Measurements from ENCODE around the gene THBS3.
"Not testable (repeated sequence)": the region's sequence is repeated elsewhere in the genome, so short reads cannot be mapped to it uniquely, and the experiment has no call there.

THBS3 gene

DNA sequence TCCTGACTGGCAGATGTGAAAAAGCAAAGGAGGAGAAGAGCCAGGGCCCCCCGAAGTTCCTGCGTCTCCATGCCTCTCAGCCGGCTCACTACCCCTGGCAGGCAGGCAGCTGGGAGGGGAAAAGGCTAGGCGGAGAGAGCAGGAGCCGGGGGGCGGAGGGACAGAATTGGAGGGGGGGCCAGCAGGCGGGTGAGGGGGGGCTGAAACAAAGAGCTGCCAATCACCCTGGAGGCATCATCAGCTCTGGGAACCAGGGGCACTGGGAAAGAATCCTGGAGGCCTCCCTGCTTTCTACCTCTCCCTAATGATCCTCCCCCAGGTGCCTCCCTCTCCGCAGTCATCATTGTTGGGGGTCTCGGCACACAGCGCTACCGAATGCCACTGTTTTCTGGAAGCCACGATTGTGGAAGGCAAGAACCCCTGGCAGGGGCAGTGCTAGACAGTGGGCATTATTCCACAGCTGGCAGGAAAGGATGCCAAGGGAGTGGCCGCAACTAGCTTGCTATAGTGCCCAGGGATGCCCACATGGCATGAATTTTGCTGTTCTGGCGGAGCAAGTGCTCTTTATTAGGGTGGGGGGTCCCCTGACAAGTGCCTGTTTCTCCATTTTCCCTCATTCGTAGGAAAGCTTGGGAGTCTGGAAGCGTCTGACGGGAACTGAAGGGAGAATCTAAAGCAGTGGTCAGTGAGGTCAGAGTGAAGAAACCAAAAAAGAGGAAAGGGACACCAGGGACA is at the start of gene THBS3:
Gene THBS3 (minus strand): TSS at position 92 of the 735 bp plus-strand sequence. CDS start 21 bp downstream, at position 71.
- peak; percentile 71 for DNase-seq (ENCODE audit: low spot score)

DNA sequence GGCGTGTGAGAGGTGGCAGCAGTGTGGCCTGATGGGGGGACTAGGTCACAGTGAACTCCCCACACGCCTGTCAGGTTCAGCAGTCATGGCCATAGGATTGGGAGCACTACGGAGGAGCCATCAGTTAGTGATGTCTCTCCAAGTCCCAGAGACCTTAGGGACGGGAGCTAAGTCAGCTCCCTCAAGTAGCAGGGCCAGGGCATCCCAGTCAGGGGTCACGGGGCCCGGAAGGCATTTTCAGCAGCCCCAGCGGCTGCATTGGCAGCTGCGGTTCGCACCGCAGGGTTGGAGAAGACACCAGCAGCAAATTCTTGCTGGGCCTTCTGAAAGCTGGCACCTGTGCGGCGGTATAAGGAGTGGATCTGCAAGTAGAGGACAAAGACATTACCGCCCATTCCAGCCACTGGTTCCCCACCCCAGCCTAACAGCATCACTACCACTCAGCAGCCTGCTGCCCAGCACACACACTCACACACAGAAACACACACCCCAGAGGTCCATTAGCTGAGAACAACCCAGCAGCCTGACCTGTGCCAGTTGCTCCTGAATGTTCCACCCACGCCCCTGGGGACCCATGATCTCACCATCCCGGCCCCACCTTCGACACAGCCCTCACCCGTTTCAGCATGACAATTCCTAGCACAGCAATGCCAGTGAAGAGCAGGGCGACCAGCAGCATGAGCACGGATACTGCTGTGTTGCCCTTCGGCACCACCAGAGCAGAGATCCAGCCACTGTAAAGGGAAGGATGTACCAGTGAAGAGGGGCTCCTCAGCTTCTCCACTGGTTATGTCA is 48.6 kb upstream of the THBS3 start:
- DNase-seq (ENCODE audit: low spot score) = no peak

DNA sequence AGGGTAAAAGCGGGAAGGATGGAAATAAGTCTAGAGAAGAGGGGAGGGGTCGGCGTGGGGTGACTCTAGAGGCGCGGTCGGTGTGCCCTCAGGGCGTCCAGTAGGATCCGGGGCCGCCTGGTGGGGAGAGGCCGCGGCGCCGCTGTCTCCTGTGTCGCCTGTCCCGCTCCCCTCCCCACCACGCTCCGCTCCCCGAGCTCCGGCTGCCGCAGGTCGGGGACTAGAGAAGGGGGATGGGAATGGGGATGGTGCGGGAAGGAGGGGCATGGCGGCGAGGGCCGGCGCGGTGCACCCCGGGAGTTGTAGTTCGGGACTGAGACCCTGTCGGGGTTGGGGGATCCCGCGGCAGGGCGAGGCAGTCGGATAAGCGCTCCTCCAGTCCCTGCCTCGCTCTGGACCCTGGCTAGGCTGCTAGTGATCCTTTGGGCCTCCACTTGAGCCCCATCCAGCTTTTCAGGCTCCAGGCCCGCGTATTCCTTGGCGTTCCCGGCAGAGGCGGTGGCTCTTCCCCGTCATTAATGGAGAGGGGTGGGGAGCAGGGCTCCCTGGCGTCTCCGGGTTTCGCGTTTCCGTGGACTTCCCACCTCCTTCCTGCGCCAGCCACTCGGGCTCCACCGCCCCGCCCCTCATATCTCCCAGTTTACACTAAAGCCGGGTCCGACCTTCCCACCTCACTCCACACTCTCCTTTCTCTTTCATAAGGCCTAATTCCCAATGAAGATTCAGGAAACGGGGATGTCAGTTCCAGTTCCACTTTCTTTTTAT is 47.7 kb upstream of the THBS3 start, which contains the start of gene ENTREP3:
Gene ENTREP3 (minus strand): TSS at position 241 of the 765 bp plus-strand sequence. CDS start 606 bp downstream, outside the sequence.
- DNase-seq (ENCODE audit: low spot score) = peak; percentile 81

GRCh38 chr1:155254714-155255242 is 47.1 kb upstream of the THBS3 start:
- no peak for DNase-seq (ENCODE audit: low spot score)

- DNase-seq (ENCODE audit: low spot score) = no peak
Observed at GRCh38 chr1:155254228-155254713, 46.6 kb upstream of the THBS3 start.

- no peak for DNase-seq (ENCODE audit: low spot score)
Observed at GRCh38 chr1:155253797-155254196, 46.1 kb upstream of the THBS3 start.

DNA sequence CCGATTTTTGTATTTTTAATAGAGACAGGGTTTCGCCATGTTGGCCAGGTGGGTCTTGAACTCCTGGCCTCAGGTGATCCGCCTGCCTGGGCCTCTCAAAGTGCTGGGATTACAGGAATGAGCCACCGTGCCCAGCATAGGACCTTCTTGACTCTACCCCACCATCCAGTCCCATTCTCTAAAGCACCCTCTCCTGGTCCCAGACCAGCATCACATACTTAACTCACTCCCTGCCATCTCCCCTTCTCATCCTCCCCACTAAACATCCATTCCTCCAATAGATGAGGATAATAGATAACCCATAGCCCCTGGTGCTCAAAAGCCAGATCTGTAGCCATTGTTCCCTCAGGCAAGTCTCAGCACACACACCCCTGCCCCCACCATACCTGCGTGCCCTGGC is 45.5 kb upstream of the THBS3 start:
- DNase-seq (ENCODE audit: low spot score) = no peak

- DNase-seq (ENCODE audit: low spot score) = no peak
Observed at GRCh38 chr1:155251566-155251965, 43.9 kb upstream of the THBS3 start.

- DNase-seq (ENCODE audit: low spot score) = peak; percentile 94
Observed at GRCh38 chr1:155250633-155251449, 43.1 kb upstream of the THBS3 start.

DNA sequence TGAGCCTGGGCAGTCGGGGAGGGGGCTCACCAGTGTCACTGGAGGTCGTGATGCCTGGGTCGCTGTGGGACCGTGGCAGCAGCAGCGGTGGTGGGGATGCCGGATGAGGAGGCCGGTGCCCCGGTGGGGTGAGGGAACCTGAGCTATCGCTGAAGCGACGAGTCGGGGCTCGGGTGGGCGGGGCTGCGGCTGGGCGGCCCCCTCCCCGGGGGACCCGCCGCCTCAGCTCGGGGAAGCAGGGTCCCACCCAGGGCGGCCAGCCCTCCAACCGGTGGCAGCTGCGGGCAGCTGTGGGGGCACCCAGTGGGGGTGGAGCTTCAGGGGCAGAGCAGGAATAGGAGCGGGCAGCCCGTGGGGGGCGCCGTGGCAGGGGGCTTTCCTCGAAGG is 42.5 kb upstream of the THBS3 start:
- DNase-seq (ENCODE audit: low spot score) = no peak

GRCh38 chr1:155247667-155248553 is 40.2 kb upstream of the THBS3 start:
- no peak for DNase-seq (ENCODE audit: low spot score)

- DNase-seq (ENCODE audit: low spot score) = not testable (repeated sequence)
Observed at GRCh38 chr1:155246796-155247195, 39.1 kb upstream of the THBS3 start.

DNA sequence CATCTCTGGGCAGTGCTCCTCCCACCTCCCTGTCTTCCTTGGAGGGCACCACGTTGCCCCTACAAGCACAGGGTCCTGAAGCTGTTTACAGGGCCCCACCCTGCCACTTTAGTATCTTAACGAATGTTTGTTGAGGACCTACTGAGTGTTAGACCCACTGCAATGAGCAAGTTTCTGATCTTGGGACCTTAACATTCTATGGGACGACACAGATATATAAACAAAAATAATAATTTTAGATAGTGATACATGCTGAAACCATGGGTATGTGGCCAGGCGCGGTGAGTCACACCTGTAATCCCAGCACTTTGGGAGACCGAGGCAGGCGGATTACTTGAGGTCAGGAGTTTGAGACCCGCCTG is 37.4 kb upstream of the THBS3 start:
- DNase-seq (ENCODE audit: low spot score) = no peak

DNA sequence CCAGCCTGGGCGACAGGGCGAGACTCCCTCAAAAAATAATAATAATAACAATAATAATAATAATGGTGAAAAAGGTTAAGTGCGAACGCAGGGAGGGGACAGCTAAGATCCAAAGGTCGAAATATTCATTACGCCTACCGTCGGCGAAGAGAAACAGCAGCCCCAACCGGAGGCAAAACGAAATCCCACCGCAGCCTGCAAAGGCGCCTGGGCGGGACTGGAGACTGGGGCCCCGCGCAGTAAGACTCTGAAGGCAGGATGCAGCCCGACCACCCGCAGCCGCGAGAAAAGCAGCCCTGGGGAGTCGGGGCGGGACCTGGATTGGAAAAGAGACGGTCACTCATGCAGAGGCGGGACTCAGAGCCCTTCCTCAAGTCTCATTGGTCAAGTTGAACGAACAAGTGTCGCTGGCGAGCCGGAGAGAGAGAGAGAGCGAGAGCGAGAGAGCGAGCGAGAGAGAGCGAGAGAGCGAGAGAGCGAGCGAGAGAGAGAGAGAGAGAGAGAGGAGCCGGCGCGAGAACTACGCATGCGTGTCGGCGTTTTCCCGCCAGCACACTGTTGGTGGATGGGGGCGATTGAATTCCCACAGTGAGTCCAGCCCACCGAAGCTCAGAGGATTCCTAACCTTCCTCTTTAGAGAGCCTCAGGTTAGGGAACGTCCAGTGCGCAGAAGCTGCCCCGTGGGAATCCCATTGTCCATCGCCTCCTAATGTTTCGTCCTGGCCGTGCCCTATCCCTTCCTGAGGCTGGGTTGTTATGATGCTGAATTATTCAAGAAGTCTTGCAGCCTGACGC is 36.9 kb upstream of the THBS3 start:
- DNase-seq (ENCODE audit: low spot score) = peak; percentile 100

- DNase-seq (ENCODE audit: low spot score) = peak; percentile 41
Observed at GRCh38 chr1:155242805-155243358, 35.2 kb upstream of the THBS3 start.

DNA sequence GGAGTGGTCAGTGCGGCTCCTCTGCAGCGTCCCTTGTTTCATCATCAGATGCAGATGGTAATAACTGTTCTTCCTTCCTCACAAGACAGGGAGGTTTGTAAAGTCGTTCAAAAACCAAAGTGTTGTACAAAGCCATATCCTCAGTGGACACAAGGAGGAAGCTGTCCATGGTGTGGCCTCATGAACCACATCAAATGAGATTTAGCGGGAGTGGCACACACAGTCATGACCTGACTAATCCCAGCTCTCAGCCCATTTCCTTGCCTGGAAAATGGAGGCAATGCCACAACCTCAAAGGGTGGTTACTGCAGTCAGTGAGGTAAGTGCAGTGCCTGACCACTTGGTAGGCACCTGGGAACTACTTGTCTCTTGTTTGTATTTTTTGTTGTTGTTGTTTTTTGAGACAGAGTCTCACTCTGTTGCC is 34.2 kb upstream of the THBS3 start:
- DNase-seq (ENCODE audit: low spot score) = no peak

DNA sequence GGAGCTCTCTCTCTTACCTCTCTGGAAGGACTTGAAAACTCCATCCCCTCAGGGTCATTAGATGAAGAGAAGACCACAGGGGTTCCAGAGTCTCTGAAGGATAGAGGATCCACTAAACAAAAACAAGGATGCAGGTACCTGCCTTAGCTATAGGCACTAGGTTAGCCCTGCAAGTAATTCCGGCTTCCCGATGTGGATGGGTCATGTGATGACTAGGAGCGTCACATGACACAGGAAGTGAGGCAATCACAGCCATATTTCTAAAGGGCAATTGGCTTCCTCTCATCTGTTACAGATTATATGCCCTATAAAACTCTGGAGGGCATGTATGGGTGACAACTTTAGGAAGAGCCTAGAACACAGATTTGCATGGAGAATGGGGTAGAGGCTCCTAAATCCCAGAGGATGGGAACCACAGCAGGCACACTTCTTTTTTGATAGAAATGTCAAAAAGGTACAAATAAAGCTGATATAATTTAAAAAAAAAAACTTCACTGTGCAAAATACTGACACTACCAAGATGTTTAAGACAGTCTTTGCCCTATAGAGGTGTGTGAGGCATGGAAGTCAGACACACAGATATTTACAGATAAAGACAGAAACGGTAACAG is 33.5 kb upstream of the THBS3 start:
- DNase-seq (ENCODE audit: low spot score) = peak; percentile 95

GRCh38 chr1:155236451-155236850 is 28.8 kb upstream of the THBS3 start:
- DNase-seq (ENCODE audit: low spot score) = no peak

GRCh38 chr1:155235375-155235774 is 27.7 kb upstream of the THBS3 start:
- DNase-seq (ENCODE audit: low spot score) = not testable (repeated sequence)
